Measurements from ENCODE around the gene RPRD1A. TPM values are rescaled to one million over a fixed set of nuclear protein-coding genes. Genes with fewer than 3 reads are reported as not detected.

Gene RPRD1A
- total and polyA plus RNA-seq, 9 of the 15 experiments (the other 6 are each of a cell fraction or from before 2014, with no cell fraction given), result 30.2 to 142 (median 66.0) TPM

DNA sequence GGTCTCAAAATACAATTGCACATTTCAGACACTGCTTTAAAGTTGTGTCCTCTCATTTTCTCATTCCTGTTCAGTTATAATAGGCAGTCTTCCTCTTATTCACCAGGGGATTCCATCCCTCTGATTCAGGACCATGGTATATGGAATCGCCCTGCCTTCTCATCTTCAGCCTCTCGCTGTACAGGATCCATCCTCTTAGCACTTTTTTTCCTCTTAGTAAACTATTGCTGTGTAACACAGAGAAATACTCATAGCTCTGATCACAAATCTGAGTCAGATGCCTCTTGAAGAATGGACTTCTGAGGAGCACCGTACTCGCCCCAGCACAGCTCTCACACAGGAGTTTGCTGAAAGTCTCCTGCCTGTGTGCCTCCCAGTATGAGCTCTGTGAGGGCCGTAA lies 83.5 kb downstream of the RPRD1A start:
- WGBS (ENCODE audit: insufficient coverage, low coverage, missing lambda C conversion rate), result 85% methylated on average over 5 of the region's 5 CpGs
- no peak overlapping the region for H3K4me3 ChIP-seq
- H3K9me3 ChIP-seq (replicated peaks; ENCODE audit: control insufficient read depth, insufficient read depth, low read depth, low read length), result no peaks in the 10 kb centered on the region
- no peaks in the 10 kb centered on the region for H3K79me2 ChIP-seq (ENCODE audit: control insufficient read depth, insufficient read depth, low read length)
- POLR2A ChIA-PET, result interaction anchor here (0.5 to 2.1 kb wide), 5 partner anchors 9 to 486 kb away, joined by 3 to 8 read pairs (median 3); partner anchors contain the start of genes INO80C and RMP24
- H3K4me1 ChIP-seq (replicated peaks in 1 of 2; ENCODE audit: control insufficient read depth in 2 of 2, insufficient read depth in 2 of 2, low read length in 2 of 2), result no peaks in the 10 kb centered on the region
- intact Hi-C loops (cut with micrococcal nuclease), result no loop called here
- CTCF ChIA-PET (ENCODE audit: low intra/inter-chr PET ratio), result no interaction called here
- FAIRE-seq (no peak), ATAC-seq (peak; percentile 28), DNase-seq (ENCODE audit: extremely low read depth in 1 of 4, low spot score in 3 of 4) (no peak)
- TF ChIP-seq MAFG (tag; conservative IDR thresholded peaks at IDR 0.05), result no peak
- TF ChIP-seq NCOA6 (IDR thresholded peaks at IDR 0.05), result no peak
- no peak overlapping the region for H3K9ac ChIP-seq (ENCODE audit: insufficient read depth in 1 of 2, low read depth in 2 of 2, low read length in 2 of 2)
- no peak overlapping the region for H3K4me2 ChIP-seq (ENCODE audit: insufficient read depth, low read length)
- BruUV-seq (replicated peaks), result no TSS peak
- H3K36me3 ChIP-seq (ENCODE audit: control insufficient read depth, insufficient read depth, low read length), result peaks cover 26% of the 10 kb centered on the region
- H3K27me3 ChIP-seq (ENCODE audit: control insufficient read depth in 2 of 2, insufficient read depth in 2 of 2, low read length in 2 of 2), result no peaks in the 10 kb centered on the region
- in situ Hi-C loops (cut with MboI), result no loop called here
- H4K20me1 ChIP-seq (replicated peaks; ENCODE audit: control insufficient read depth, insufficient read depth, low read length), result no peaks in the 10 kb centered on the region
- H3K9me1 ChIP-seq (ENCODE audit: control insufficient read depth, insufficient read depth, low read length), result no peaks in the 10 kb centered on the region
- no peak overlapping the region for H3K27ac ChIP-seq (ENCODE audit: extremely low read depth, low read depth, low read length)
- no peak overlapping the region for H2AFZ ChIP-seq (ENCODE audit: low read depth, low read length)

DNA sequence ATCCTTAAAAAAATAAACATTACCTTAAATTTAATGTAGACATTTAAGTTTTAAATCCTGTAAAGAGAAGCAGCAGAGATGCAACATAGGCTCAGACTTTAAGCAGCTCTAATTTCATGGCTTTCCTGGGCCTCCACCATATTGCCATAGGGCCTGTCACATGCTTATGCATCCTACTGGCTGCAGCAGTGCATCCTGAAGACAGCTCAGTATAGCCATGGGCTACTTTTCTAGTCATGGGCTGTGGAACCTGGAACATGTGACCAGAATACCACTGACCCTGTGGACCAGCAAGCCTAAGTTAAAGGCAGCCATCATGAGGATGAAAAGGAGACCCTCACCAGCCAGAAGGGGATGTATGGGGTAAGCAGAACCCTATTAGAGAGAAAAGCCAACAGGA lies 84.2 kb downstream of the RPRD1A start:
- intact Hi-C loops (cut with micrococcal nuclease) (no loop called here), in situ Hi-C loops (cut with MboI) (no loop called here)
- POLR2A ChIA-PET, result interaction anchor here (0.5 to 2.1 kb wide), 3 partner anchors 9 to 486 kb away, joined by 3 to 8 read pairs (median 3); partner anchors contain the start of genes INO80C and RMP24
- Histone ChIP-seq H3K36me3 (ENCODE audit: control insufficient read depth, insufficient read depth, low read length) (peaks cover 33% of the 10 kb centered on the region), H3K4me3 (no peak overlapping the region), H3K4me2 (ENCODE audit: insufficient read depth, low read length) (no peak overlapping the region), H4K20me1 (replicated peaks; ENCODE audit: control insufficient read depth, insufficient read depth, low read length) (no peaks in the 10 kb centered on the region), H3K27ac (ENCODE audit: extremely low read depth, low read depth, low read length) (no peak overlapping the region), H2AFZ (ENCODE audit: low read depth, low read length) (no peak overlapping the region), H3K27me3 (ENCODE audit: control insufficient read depth in 2 of 2, insufficient read depth in 2 of 2, low read length in 2 of 2) (no peaks in the 10 kb centered on the region), H3K9me3 (replicated peaks; ENCODE audit: control insufficient read depth, insufficient read depth, low read depth, low read length) (no peaks in the 10 kb centered on the region), H3K9ac (ENCODE audit: insufficient read depth in 1 of 2, low read depth in 2 of 2, low read length in 2 of 2) (no peak overlapping the region), H3K9me1 (ENCODE audit: control insufficient read depth, insufficient read depth, low read length) (no peaks in the 10 kb centered on the region), H3K79me2 (ENCODE audit: control insufficient read depth, insufficient read depth, low read length) (no peaks in the 10 kb centered on the region), H3K4me1 (replicated peaks in 1 of 2; ENCODE audit: control insufficient read depth in 2 of 2, insufficient read depth in 2 of 2, low read length in 2 of 2) (no peaks in the 10 kb centered on the region)
- BruUV-seq (replicated peaks), result no TSS peak
- FAIRE-seq, result no peak
- DNase-seq (ENCODE audit: extremely low read depth in 1 of 4, low spot score in 3 of 4), result no peak
- CTCF ChIA-PET (ENCODE audit: low intra/inter-chr PET ratio), result no interaction called here
- ATAC-seq, result peak; percentile 51
- TF ChIP-seq, protein P1, sequence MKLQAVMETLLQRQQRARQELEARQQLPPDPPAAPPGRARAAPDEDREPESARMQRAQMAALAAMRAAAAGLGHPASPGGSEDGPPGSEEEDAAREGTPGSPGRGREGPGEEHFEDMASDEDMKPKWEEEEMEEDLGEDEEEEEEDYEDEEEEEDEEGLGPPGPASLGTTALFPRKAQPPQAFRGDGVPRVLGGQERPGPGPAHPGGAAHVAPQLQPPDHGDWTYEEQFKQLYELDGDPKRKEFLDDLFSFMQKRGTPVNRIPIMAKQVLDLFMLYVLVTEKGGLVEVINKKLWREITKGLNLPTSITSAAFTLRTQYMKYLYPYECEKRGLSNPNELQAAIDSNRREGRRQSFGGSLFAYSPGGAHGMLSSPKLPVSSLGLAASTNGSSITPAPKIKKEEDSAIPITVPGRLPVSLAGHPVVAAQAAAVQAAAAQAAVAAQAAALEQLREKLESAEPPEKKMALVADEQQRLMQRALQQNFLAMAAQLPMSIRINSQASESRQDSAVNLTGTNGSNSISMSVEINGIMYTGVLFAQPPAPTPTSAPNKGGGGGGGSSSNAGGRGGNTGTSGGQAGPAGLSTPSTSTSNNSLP (IDR thresholded peaks at IDR 0.05; ENCODE audit: borderline replicate concordance, low read depth, low read length), result no peak
- TF ChIP-seq CEBPG (CRISPR knock-in tag; IDR thresholded peaks at IDR 0.05) (no peak), CEBPG (tag; conservative IDR thresholded peaks at IDR 0.05 in 1 of 2, IDR thresholded peaks at IDR 0.05 in 1 of 2) (no peak), HMG20B (CRISPR knock-in tag; IDR thresholded peaks at IDR 0.05) (no peak), SMC3 (conservative IDR thresholded peaks at IDR 0.05; ENCODE audit: insufficient read depth, low read depth, low read length) (no peak), ZNF586 (CRISPR knock-in tag; conservative IDR thresholded peaks at IDR 0.05) (no peak), U2AF1 (optimal IDR thresholded peaks at IDR 0.05; ENCODE audit: low read depth, low read length) (no peak), ZNF263 (CRISPR knock-in tag; IDR thresholded peaks at IDR 0.05; ENCODE audit: borderline replicate concordance) (no peak), NFIX (CRISPR knock-in tag; IDR thresholded peaks at IDR 0.05; ENCODE audit: low read depth) (no peak), FIP1L1 (IDR thresholded peaks at IDR 0.05; ENCODE audit: low read depth, low read length, poor library complexity, severe bottlenecking) (no peak), PURB (CRISPR knock-in tag; IDR thresholded peaks at IDR 0.05; ENCODE audit: low read depth) (no peak)
- TF ChIP-seq, protein P2, sequence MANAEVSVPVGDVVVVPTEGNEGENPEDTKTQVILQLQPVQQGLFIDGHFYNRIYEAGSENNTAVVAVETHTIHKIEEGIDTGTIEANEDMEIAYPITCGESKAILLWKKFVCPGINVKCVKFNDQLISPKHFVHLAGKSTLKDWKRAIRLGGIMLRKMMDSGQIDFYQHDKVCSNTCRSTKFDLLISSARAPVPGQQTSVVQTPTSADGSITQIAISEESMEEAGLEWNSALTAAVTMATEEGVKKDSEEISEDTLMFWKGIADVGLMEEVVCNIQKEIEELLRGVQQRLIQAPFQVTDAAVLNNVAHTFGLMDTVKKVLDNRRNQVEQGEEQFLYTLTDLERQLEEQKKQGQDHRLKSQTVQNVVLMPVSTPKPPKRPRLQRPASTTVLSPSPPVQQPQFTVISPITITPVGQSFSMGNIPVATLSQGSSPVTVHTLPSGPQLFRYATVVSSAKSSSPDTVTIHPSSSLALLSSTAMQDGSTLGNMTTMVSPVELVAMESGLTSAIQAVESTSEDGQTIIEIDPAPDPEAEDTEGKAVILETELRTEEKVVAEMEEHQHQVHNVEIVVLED (CRISPR knock-in tag; IDR thresholded peaks at IDR 0.05), result no peak
